ENCODE data around the gene UFSP1. TPM values are rescaled to one million over a fixed set of nuclear protein-coding genes. Genes with fewer than 3 reads are reported as not detected.

UFSP1 gene
- total RNA-seq, 2 donors from 2014 or later = 6.4 to 8.4 TPM

DNA sequence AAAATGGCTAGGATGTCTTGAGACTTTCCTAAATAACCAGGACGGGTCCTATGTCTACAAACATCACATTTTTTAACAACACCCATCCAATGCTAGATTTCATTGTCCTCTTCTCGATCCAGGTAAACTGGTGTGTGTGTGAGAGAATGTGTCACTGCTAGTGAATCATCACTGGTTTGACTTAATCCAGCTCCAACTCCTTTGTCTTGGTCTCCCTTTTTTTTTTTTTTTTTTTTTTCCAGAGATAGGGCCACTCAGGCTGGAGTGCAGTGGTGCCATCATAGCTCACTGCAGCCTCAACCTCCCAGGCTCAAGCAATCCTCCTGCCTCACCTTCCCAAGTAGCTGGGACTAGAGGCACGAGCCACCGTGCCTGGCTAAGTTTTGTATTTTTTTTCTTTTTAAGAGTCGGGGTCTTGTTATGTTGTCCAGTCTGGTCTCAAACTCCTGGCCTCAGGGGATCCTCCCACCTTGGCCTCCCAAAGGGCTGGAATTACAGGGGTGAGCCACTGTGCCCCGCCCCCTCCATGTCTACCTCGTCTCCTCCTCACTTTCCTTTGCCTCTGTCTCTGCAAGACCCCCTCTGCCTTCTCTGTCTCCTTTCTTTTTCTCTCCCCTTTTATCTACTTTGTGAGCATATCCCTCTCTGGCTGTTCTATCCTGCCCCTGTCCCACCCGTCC, 2.2 kb upstream of the UFSP1 start:
- H3K4me3 ChIP-seq = no peak overlapping the region
- H3K27ac ChIP-seq = peak overlapping the region in 1 of 2 donors; percentile 97
- H3K4me1 ChIP-seq (replicated peaks) = peaks cover 27% of the 10 kb centered on the region
- peaks cover 0 to 2% of the 10 kb centered on the region in 2 donors for H3K36me3 ChIP-seq
- H3K9me3 ChIP-seq = no peaks in the 10 kb centered on the region
- no peaks in the 10 kb centered on the region for H3K27me3 ChIP-seq (replicated peaks; ENCODE audit: insufficient read depth)
- WGBS = 74% methylated on average over 8 of the region's 8 CpGs
- intact Hi-C loops (cut with DNase I) = no loop called here
- no peak for DNase-seq (ENCODE audit: low spot score)
- no peak for TF ChIP-seq POLR2A (IDR thresholded peaks at IDR 0.05)
- no peak for TF ChIP-seq CTCF (IDR thresholded peaks at IDR 0.05)
- TF ChIP-seq POLR2AphosphoS5 (IDR thresholded peaks at IDR 0.05) = no peak

DNA sequence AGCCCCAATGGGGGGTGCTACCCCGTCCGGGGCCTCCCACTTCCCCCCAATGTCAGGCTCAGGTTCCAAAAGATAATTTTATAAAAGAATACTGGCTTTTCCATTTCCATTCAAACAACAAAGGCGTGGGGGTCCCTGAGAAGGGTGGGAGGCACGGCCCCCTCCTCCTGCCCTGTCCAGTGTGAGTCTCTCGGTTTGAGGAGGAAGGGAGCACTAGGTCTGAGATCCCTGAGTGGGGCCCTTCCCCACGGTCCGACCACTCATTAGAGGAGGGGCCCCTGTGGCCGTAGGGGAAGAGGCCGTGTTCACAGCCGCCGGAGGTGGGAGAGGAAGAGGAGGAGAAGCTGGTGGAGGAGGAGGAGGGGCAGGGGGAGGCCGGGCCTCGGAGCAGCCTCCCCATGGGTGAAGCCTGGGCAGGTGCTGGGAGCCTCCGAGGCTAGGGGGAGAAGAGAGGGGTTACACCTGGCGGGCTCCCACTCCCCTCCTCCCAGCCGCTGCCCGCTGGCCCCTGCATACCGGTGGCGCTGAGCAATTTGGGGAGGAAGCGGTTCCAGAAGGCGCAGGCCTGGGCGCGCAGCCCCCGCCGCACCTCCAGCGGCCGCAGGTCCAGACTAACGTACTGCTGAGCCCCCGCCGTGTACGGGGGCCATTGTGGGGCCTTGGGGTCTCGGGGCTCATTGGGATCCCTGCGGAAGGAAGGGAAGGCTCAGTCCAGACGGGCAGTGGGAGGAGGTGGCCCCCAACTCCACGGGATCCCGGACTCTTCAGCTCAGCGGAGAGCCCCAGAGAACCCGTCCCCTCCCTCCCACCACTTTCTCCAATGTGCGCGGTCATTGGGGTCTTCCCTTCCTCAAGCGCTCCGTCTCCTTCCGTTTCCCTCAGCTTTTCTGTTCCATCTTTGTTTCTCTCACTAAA, 1.4 kb upstream of the UFSP1 start:
- H3K4me3 ChIP-seq = peak overlapping the region; percentile 43 to 54
- H3K9me3 ChIP-seq = no peaks in the 10 kb centered on the region
- H3K27ac ChIP-seq = peak overlapping the region; percentile 96 to 97
- intact Hi-C loops (cut with DNase I) = no loop called here
- 9% methylated on average over 43 of the region's 43 CpGs for WGBS
- no peaks in the 10 kb centered on the region for H3K27me3 ChIP-seq (replicated peaks; ENCODE audit: insufficient read depth)
- H3K4me1 ChIP-seq (replicated peaks) = peaks cover 27% of the 10 kb centered on the region
- no peak for TF ChIP-seq POLR2A (IDR thresholded peaks at IDR 0.05)
- TF ChIP-seq POLR2AphosphoS5 (IDR thresholded peaks at IDR 0.05) = no peak
- DNase-seq (ENCODE audit: low spot score) = no peak
- peaks cover 4 to 10% of the 10 kb centered on the region in 2 donors for H3K36me3 ChIP-seq

DNA sequence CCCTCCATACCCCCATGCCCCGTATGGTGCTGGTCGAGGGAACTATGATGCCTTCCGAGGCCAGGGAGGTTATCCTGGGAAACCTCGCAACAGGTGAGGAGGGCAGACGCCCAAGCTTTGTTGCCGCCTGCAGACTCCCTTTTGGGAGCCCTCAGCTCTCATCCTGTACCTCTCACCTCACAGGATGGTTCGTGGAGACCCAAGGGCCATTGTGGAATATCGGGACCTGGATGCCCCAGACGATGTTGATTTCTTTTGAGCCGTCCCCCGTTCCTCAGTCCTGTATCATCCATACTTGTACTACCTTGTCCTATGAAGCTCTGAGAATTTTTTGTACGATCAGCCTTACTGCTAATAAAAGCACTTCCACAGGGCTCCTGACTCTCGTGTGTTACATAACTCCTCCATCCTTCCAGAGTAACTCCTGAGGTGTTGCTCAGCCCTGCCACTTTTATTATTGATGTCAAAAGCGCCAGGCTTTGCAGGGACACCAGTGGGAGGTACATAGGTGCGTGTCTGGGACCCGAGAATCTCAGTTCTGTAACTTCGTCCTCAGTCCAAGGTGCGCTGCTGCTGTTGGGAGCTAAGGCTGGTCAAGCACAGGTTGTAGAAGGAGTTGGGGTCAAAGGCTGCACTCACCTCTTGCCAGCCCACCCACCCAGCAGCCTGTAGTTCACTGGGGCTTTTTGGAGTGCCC, 1.1 kb downstream of the UFSP1 start:
- H3K36me3 ChIP-seq = peaks cover 19 to 34% of the 10 kb centered on the region in 2 donors
- intact Hi-C loops (cut with DNase I) = no loop called here
- no peaks in the 10 kb centered on the region for H3K9me3 ChIP-seq
- 58% methylated on average over 18 of the region's 18 CpGs for WGBS
- no peak for DNase-seq (ENCODE audit: low spot score)
- TF ChIP-seq POLR2A (IDR thresholded peaks at IDR 0.05) (no peak), POLR2AphosphoS5 (IDR thresholded peaks at IDR 0.05) (no peak), CTCF (IDR thresholded peaks at IDR 0.05) (no peak)
- H3K4me3 ChIP-seq = peak overlapping the region; percentile 43 to 54
- peaks cover 17% of the 10 kb centered on the region for H3K4me1 ChIP-seq (replicated peaks)
- peak overlapping the region; percentile 96 to 97 for H3K27ac ChIP-seq
- H3K27me3 ChIP-seq (replicated peaks; ENCODE audit: insufficient read depth) = no peaks in the 10 kb centered on the region

DNA sequence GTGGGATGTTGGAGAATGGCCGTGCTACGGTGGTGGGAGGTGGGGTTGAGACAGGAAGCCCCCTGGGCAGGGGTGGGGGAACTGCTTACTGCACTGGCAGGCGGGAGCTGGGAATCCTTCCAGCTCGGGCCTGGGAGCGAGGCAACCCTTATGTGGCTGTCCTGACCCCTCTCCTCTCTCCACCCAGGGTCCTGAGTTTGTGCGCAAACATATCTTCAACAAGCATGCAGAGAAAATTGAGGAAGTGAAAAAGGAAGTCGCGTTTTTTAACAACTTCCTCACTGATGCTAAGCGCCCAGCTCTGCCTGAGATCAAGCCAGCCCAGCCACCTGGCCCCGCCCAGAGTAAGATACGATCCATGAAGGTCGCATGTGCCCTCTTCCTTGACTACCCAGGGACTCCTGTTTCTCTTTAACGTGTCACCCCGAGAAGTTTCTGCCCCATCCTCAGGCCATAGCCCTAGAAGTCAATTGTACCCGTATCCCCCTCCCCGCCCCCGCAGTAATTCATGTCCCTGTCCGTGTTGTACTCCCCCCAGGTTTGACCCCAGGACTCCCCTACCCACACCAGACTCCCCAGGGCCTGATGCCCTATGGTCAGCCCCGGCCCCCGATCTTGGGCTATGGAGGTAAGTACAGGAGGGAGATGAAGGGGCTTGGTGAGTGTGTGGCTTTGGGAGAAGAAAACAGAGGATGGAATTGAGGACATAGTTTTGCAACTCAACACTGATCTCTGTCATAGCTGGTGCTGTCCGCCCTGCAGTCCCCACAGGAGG, 1.8 kb downstream of the UFSP1 start:
- peaks cover 17% of the 10 kb centered on the region for H3K4me1 ChIP-seq (replicated peaks)
- H3K27ac ChIP-seq = no peak overlapping the region
- intact Hi-C loops (cut with DNase I) = no loop called here
- H3K9me3 ChIP-seq = no peaks in the 10 kb centered on the region
- no peaks in the 10 kb centered on the region for H3K27me3 ChIP-seq (replicated peaks; ENCODE audit: insufficient read depth)
- no peak for DNase-seq (ENCODE audit: low spot score)
- no peak overlapping the region for H3K4me3 ChIP-seq
- WGBS = 60% methylated on average over 21 of the region's 21 CpGs
- TF ChIP-seq POLR2A (IDR thresholded peaks at IDR 0.05) (no peak), POLR2AphosphoS5 (IDR thresholded peaks at IDR 0.05) (no peak), CTCF (IDR thresholded peaks at IDR 0.05) (no peak)
- peaks cover 19 to 38% of the 10 kb centered on the region in 2 donors for H3K36me3 ChIP-seq

Data from prostate gland (tissue), 2 donors.